OCI-LY1 (cell line): ENCODE measurements around the gene COMMD1.

Source experiments
- CTCF ChIP-seq: fragments of 200-600 bp; sonication (generic), shearing (Covaris generic); IDR thresholded peaks from 2 replicates; pipeline ENCODE4 v1.5.1; 2017; ENCODE audit warnings: mild to moderate bottlenecking, antibody characterized with exemption, low read length, moderate library complexity, mixed read lengths
- EZH2 ChIP-seq: fragments of 200-600 bp; sonication (generic), shearing (Covaris generic); IDR thresholded peaks from 2 replicates; pipeline ENCODE4 v1.8.0; 2017; ENCODE audit warnings: borderline replicate concordance, mixed run types, mild to moderate bottlenecking, antibody characterized with exemption, low read length, moderate library complexity, mixed read lengths

GRCh38 chr2:61946666-61947065, 41.2 kb downstream of the COMMD1 start:
- no peak for TF ChIP-seq EZH2
- no peak for TF ChIP-seq CTCF
